ENCODE measurements around the gene ERCC1.

- no peak for TF ChIP-seq EZH2phosphoT487 (IDR thresholded peaks at IDR 0.05; ENCODE audit: borderline replicate concordance, low read length)
- no peak for TF ChIP-seq EZH2 (IDR thresholded peaks at IDR 0.05; ENCODE audit: low read length, unreplicated experiment)
Measured at GRCh38 chr19:45445139-45445538, 21.4 kb upstream of the ERCC1 start.

All from PC-3 (cell line).